Bone marrow (tissue), 2 donors: ENCODE measurements around the gene ABCA13.

ENCODE experiments used
- DNase-seq, 2 donors: peaks; one replicate each; lab custom pipeline; 2025; lab: John Stamatoyannopoulos, UW

Gene ABCA13

DNA sequence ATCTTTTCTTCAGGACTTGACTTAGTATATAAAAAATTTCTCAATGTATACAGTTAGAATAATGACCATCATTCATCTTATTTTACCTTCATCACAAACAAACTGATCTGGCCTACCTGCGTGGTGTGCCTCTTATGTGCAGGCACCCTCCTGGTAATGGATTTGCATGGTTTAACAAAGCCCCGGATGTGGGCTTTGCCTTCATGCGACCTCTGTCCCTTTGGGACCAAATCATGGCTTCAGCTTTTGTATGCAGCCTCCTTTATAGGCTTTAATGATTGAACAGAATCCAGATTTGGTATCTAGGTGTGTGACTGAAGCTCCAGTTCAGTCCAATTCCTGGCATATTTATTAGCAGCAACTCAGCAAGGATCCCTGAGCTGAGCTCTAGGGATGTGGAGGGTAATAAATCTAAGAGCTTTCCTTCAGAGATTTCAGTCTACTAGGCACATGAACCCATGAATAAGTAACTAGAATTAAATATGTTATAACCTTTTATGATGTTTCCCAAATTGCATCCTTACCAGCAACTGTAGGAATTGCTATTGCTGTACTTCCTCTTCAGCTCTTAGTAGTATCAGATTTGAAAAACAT lies 256.9 kb downstream of the ABCA13 start:
- no peak for DNase-seq

DNA sequence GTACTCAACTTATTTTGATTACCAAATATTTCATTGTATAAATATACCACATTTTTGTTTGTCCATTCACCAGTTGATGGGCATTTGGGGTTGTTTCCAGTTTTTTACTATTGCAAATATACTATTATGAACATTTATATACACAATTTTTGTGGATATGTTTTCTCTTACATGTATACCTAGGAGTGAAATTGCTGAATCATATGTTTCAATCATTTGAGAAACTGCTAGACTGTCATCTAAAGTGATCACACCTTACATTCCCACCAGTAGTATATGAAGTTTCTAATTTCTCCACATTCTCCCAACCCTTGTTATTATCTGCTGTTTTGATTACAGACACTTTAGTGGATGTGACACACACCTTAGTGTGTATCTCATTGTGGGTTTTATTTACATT lies 257.9 kb downstream of the ABCA13 start:
- no peak for DNase-seq

DNA sequence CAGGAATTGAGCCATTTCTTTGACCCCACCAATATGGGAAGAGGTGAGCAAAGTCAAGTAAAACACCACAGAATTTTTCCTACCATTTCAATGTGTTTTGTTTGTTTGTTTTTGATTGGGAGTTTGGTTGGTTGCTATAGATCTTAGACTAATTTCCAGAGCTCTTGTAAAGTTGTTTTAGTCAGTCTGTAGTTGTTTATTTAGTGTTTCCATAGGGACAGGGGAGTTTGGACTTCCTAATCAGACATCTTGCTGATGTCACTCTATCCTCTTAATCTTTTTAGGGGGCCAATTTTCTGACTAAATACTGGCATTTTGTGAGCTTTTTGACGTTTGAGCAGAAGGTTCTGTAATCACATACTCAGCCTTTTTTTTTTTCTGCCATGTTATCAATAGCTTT lies 266.9 kb downstream of the ABCA13 start:
- DNase-seq, result no peak

DNA sequence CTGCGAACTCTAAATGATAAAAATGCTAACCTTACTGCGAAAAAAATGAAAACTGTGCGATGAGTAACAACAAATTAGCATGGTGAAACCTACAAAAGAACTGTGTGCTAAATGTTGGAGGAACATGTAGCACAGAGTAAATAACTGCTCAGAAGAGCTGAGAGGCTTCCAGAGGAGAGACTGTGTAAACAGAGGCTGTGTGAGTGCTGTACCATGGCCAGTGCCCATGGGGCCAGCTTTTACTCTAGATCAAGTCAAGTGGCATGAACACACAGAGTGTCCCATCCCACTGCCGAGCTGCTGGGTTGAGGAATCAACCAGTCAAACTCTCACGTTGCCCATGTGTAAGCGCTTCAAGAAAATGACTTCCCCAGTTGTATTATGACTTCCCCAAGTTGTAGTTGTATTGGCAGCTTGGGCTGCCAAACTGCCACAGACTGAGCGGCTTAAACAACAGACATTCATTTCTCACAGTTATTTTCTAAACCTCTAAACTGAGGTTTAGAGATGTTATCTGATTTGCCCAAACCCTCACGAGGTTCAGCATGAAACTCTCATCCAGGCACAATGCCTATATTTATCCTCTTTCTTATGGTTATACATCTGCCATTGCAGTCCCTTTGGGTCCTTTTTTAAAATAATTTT lies 270.7 kb downstream of the ABCA13 start:
- no peak for DNase-seq

DNA sequence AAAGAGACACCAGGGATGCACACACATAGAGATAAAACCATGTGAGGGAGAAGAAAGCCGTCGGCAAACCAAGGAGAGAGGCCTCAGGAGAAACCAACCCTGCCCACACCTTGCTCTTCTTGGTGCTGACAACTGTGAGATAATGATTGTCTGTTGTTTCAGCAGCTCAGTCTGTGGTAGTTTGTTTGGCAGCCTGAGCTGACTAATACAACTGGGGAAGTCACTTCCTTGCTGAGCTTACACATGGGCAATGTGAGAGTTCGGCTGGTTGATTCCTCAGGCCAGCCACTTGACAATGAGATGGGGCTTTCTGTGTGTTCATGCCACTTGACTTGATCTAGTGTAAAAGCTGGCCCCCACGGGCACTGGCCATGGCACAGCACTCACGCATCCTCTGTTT lies 271.8 kb downstream of the ABCA13 start:
- no peak for DNase-seq

DNA sequence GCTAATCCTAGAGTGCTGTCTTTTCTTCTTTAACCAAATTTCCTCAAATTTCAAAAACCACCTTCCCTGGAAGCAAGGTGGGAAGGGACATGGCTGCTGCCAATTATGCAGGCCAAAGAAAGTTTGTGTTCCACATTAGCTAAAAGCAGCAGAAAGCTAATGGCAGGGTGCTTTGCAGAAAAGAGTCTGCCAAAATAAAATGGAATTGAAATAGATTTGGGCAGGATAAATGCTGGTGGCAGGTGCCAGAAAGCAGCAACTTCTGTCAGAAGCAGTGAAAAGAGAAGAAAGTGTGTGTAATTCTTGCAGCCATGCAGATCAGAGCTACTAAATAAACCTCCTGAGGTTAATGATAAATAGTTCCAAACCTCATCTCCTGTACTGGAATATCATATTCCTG lies 275.5 kb downstream of the ABCA13 start:
- no peak for DNase-seq

DNA sequence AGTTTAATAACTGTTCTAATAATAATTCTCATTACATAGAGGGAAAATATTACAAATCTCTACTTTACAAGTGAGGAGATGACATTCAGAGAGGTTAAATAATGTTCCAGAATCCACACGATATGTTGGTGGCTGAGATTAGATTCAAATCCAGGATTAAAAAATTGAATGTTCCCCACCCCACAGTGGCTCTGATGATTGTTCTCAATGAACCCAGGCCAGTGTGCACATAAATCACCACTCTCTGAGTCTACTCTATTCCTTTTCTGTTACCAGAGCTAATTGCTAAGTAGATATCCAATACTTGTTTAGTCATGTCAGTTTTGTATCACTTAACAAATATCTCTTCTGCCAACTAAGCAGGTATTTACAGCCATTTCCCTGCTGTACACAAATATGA lies 281.0 kb downstream of the ABCA13 start:
- no peak for DNase-seq

DNA sequence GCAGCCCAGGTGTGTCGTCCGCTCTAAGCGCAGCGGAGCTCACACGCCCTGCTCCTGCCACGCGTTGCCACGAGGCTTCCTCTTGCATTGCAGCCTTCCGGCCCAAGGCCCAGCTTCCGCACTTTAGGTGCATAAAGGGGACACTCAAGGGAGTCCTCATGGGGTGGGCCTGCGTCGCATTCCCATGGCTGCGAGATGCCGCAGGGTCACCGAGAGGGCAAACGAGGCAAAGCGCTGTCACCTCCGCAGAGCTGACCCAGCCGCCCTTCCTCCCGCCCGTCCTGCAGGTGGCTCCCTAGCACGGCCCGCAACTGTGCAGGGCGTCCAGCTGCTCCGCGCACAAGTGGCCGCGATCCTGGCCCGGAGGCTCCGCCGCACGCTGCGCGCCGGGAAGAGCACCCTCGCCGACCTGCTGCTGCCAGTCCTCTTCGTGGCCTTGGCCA lies 283.5 kb downstream of the ABCA13 start:
- DNase-seq, result no peak

DNA sequence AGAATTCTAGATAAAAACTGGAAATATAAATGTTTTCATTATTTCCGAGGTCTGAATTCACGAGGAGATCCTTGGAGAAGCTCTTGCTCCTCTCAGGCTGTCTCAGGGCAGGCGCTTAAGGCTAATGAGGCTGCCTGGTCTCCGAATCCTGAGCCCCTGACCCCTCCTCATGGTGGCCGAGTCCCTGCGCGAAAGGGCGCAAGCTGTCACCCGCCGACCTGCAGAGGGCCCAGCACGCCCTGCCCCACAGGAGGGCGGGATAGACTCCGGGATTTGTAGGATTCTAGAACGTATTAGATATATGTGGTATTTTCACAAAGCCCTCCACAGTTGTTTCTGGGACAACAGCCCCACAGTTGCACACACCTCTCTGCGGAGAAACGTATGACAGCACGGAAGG lies 284.1 kb downstream of the ABCA13 start:
- no peak for DNase-seq

DNA sequence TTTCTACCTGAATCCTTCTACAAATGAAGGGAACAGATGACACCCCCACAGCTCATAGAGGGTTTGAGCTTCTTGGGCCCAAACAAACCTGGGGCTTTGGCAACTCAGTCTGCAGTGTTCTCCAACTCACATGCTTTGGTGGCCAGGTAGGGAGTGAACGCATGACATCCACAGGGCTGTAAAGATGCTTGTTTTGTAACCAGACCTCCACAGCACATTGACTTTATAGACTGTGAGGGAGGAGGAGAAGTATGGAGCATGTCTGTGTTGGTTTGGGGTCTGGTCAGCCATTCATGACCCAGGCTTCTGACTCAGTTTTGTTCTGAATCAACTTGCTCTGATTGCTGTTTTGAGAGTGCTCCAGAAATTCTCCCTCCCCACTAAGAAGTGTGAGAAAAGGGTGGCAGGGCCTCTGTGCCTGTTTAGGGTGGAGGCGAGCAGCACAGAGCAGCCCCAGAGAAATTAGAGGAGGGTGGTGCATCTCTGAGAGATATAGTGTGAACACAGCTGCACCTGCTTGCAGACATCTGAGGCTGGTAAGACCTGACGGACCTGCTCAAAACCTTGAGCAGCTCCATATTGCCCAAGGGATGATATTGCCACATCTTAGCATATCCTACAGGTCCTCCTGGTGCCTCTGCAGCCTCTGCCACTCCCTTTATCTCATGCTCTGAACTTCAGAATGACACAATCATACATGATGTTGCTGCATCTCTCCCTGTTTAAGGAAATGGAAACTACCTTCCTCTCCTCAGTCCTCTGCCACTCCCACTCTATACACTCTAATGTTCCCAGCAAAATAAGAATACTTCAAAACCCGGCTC lies 287.7 kb downstream of the ABCA13 start:
- DNase-seq, result no peak

DNA sequence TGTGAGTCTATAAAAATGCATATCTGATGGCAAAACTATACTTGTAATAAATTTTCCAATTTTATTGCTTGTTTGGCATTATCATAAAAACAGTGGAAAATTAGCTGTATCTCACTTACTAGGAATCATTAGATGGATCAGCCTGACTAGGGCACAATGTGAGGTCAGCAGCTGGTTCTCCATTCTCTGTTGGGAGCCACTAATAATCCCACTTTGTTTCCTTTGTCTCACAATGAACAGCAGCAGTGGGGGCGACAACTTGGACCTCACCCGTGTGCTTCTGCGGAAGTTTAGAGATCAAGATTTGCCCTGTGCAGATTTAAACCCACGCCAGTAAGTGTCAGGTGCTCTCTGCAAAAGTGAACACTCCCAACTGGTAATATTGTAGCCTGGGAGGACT lies 295.5 kb downstream of the ABCA13 start:
- no peak for DNase-seq

DNA sequence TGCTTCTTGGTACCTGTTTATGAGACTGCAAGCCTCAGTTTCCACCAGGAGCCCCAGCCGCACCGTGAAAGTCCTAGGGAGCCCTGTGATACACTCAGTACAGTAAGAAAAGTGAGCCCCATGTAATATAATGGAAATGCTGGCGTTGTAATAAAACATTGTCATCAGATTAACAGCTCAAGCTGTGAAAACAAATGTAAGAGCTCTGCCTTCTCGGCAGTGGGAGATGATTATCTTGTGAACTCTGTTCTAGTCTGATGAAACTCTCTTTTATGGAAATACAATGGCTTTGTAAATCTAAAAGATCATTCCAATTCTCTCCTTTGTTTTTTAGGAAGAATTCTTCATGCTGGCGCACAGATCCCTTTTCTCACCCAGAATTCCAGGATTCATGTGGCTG lies 299.9 kb downstream of the ABCA13 start:
- no peak for DNase-seq

DNA sequence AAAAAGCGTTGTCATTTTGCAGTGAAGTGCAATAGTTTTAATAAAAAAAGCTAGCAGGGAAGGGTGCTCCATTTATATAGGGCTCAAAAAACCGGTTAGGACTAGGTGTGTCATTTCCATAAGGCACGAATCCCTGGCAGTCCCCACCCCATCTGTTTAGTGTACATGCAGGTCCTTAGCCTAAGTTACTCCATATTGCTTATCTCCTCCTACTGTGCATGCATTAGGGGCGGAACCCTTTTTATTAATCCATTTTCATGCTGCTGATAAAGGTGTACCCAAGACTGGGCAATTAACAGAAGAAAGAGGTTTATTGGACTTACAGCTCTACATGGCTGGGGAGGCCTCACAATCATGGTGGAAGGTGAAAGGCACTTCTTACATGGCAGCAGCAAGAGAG lies 301.4 kb downstream of the ABCA13 start:
- DNase-seq, result no peak

DNA sequence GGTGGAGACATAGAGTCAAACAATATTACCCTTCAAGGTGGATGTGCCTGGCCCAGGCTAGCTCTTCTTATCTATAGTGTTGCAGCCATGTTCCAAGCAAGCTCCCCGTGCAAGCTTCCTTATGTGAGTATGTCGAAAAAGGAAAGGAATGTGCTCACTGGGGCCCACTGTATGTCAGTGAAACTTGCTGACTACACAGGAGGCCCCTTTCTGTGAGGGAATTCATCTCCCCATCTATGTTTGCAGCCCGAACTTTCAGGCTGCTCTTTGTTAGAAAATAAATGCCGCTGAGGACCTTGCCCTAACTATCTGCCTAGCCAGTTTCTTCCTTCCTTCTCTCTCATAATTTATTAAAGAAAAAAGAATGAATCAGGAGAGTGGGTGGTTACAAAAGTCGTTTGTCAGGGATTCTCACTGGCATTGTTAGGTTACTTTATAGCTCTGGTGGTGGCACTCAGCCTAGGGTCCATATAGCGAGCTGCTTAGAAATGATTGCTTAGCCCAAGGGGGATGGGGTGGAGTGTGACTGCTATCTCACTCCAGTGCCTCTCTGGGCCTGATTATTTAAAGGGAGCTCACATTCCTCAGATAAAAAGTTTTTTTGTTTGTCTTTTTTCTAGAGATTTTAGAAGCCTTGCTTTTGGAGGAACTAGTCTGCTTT lies 302.1 kb downstream of the ABCA13 start:
- DNase-seq, result no peak

DNA sequence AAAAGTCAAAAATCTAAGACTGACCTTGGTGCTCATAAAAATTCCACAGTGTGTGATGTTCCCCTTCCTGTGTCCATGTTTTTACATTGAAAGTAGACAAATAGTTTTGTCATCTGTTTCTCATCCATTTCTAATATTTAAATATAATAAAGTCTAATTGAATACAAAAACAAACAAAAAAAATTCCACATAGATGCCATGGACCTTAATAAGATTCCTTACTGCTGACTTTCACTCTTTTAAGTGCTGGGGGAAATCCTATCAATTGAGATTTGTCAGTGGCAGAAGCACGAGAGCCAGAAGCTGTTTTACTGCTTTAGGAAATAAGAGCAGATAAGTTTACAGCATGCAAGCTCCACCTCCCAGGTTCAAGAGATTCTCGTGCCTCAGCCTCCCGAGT lies 310.0 kb downstream of the ABCA13 start:
- no peak for DNase-seq

DNA sequence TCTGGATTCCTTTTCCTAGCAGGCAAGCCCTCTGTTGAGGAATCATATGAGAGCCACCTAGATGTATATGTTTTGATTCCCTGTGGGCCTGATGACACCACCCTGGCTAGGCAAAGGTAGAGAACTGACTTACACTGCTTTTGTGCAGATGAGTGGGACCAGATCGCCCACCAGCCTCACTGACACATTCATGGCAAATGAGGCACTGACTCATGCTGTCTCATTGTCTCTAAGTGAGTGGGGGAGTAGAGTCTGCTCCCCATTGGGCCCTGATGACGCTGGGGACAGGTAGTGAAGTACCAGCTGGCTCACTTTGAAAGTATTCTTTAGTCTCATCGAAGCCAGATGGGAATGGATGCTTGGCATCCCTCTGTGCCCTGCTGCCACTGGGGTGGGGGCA lies 326.3 kb downstream of the ABCA13 start:
- no peak for DNase-seq

DNA sequence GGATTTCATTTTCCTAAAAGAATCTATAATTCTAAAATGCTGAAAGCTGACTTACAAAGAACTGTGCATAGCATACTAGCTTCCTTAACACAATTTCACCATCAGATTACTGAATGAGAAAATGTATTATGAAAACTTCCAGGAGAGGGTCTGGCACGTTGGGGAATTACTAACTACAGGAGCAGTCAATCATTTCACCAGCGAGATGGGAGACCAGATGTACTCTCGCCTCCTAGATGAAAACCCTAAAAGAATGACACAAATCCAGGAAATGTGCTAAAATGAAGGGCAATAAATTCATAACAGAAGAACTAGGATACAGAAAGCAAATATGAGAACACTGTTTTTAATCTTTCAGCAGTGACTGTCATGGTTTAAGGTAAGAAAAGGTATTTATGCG lies 330.8 kb downstream of the ABCA13 start:
- DNase-seq, result no peak

DNA sequence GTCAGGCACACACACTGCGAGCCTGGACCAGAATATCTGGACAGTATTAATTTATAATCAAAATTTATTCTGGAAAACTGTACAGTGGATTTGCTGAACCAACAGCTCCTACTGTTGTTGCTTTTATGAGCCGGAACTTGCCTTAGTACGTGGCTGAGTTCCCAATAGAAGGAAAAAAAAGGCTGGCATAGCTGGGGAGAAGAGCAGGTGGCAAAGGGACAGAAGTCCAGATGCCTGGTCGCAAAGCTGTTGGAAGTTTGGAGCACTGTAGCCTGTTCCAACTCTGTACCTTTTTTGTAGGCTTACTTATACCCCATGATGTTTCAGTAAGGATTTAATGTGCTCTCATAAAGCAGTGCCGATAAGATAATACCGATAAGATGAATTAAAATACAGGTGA lies 333.8 kb downstream of the ABCA13 start:
- DNase-seq, result no peak

DNA sequence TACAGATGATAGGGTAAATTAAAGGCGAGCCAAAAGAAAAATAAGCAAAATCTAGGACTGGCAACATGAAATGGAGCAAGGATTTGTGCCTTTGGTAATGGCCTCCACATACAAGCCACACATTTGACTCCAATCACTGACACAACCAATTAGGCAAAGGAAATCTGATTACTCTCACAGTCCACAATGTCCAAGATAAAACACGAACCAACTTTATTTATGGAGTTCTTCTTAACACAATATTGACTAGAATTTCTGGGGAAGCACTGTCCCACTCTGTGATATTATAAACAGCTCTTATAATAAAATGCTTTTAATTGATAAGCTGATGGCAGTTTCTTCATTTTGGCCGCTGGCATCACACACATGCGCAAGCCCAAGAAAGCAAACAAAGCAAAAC lies 334.2 kb downstream of the ABCA13 start:
- no peak for DNase-seq

DNA sequence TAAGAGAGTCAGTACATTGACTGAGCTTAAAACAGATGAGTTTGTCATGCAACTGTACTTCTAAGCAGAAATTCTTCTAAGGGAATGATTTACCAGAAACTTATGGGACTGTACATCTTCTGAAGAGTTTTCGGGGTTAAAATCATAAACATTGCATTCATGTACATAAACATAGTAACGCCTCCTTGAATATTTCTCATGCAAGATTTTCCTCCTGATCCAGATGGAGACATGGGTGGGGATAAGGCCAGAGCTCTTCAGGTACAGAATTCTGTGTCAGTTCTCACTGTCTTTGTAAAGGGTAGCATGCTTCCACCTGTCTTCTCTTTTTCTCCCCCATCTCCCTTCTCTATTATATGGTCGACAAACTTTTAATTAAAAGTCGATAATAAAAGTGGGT lies 335.3 kb downstream of the ABCA13 start:
- no peak for DNase-seq

DNA sequence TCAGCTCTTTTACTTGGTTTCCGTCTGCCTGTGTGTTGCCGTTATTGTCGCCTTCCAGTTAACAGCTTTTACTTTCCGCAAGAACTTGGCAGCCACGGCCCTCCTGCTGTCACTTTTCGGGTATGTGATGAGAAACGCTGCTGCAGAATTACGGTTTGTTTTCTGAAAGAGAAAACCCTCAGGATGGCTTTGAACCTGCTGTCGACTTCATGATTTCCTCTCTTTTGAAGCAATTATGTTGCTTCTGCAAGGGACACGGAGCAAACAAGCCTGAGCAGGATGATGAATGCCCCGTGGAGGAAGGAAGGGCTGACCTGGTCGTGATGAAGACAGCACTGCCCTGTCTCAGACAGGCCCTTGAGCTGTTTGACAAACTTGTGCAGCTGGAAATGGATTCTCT lies 339.8 kb downstream of the ABCA13 start:
- no peak for DNase-seq

DNA sequence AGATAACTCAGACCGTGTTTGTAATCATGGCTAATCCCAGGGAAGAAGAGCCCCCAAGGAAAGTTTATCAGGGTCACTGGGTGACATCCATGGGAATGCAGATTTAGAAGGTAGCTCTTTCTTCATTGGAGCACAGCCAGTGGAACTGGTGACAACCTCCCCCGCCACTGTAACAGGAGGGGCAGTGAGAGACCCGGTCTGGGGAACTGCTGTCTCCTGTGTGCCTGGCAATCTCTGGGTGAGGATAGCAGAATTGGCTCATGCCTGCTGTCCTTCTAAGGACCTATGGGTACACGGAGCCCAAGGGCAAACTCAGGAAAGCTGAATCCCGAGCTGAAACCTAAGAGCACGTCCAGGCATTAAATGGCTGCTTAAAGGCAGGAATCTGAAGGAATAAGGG lies 341.6 kb downstream of the ABCA13 start:
- no peak for DNase-seq

DNA sequence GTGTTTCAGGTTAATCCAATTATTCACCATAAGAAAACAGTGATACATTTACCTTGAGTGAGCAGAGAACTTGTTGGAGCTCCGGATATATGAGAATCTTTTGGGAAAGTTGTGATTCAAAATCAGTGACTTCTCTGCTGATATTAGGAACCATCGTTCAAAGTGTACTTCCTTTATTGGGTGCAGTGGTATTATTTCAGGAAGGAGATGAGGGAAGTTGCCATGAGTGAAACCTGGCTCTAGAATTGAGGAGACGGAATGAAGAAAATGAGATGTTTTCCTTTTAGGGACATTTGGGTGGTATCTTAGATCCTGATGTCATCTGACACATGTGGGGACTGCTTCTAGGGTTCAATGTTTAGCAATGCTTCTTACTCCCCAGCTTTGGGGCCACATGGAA lies 343.9 kb downstream of the ABCA13 start:
- DNase-seq, result no peak
